HepG2 (cell line): ENCODE data around the gene TBC1D14. TPM values are rescaled to one million over a fixed set of nuclear protein-coding genes. Genes with fewer than 3 reads are reported as not detected.

Source experiments
- CBX1 ChIP-seq: IDR thresholded peaks from one replicate; pipeline ENCODE4 v1.6.1; 2016; ENCODE audit warnings: antibody characterized with exemption, low read depth
- EP300 ChIP-seq, 3 experiments: sonication (generic) in 1 of 3; formaldehyde crosslinking in 1 of 3; IDR thresholded peaks; 2 replicates each; pipeline versions ENCODE4 v1.5.1 to v1.6.1; 2011 to 2020; ENCODE audit warnings: low read depth in 2 of 3, low read length in 2 of 3, borderline replicate concordance in 1 of 3, improper control_type of control experiment in 1 of 3, mild to moderate bottlenecking in 1 of 3, missing genetic modification reagents in 1 of 3, moderate library complexity in 1 of 3
- MAX ChIP-seq: IDR thresholded peaks from 2 replicates; pipeline ENCODE4 v1.6.1; 2012; ENCODE audit warnings: inconsistent platforms
- MED8 ChIP-seq: sonication (generic); formaldehyde crosslinking; IDR thresholded peaks from 2 replicates; pipeline ENCODE4 v1.8.1; 2023; ENCODE audit warnings: mild to moderate bottlenecking, missing genetic modification reagents; ENCODE audit not compliant: insufficient replicate concordance
- MEIS2 ChIP-seq: sonication (generic); formaldehyde crosslinking; IDR thresholded peaks from 2 replicates; pipeline ENCODE4 v1.9.0; 2021; ENCODE audit warnings: mild to moderate bottlenecking, missing genetic modification reagents
- MLLT10 ChIP-seq: sonication (generic); formaldehyde crosslinking; IDR thresholded peaks from 2 replicates; pipeline ENCODE4 v1.4.0; 2020; ENCODE audit warnings: missing genetic modification reagents
- MTERF4 ChIP-seq: sonication (generic); formaldehyde crosslinking; IDR thresholded peaks from 2 replicates; pipeline ENCODE4 v1.8.0; 2023; ENCODE audit warnings: mild to moderate bottlenecking, missing genetic modification reagents
- PAF1 ChIP-seq: IDR thresholded peaks from 2 replicates; pipeline ENCODE4 v1.6.1; 2016; ENCODE audit warnings: missing genetic modification reagents, missing compliant biosample characterization
- POLR2G ChIP-seq: fragments of 200-400 bp; formaldehyde crosslinking; IDR thresholded peaks from 2 replicates; pipeline ENCODE4 v1.6.1; 2018; ENCODE audit warnings: mild to moderate bottlenecking, low read depth, low read length, moderate library complexity
- SNAPC2 ChIP-seq: sonication (generic); formaldehyde crosslinking; IDR thresholded peaks from 2 replicates; pipeline ENCODE4 v1.8.1; 2022; ENCODE audit warnings: mild to moderate bottlenecking, missing genetic modification reagents
- TBX2 ChIP-seq: sonication (generic); formaldehyde crosslinking; IDR thresholded peaks from 2 replicates; pipeline ENCODE4 v1.5.0; 2020; ENCODE audit warnings: missing genetic modification reagents, mild to moderate bottlenecking, borderline replicate concordance
- ZBTB34 ChIP-seq: sonication (generic); formaldehyde crosslinking; IDR thresholded peaks from 2 replicates; pipeline ENCODE4 v1.8.0; 2022; ENCODE audit warnings: mild to moderate bottlenecking, missing genetic modification reagents
- ZBTB4 ChIP-seq: sonication (generic); formaldehyde crosslinking; IDR thresholded peaks from 2 replicates; pipeline ENCODE4 v1.4.0; 2020; ENCODE audit warnings: missing genetic modification reagents, mild to moderate bottlenecking, borderline replicate concordance
- ZFP91 ChIP-seq: sonication (generic); formaldehyde crosslinking; IDR thresholded peaks from 2 replicates; pipeline ENCODE4 v1.9.0; 2022; ENCODE audit warnings: missing genetic modification reagents, mild to moderate bottlenecking, borderline replicate concordance
- ZNF430 ChIP-seq: sonication (generic); formaldehyde crosslinking; IDR thresholded peaks from 2 replicates; pipeline ENCODE4 v1.9.0; 2021; ENCODE audit warnings: mild to moderate bottlenecking, missing genetic modification reagents
- ZNF572 ChIP-seq: sonication (generic); formaldehyde crosslinking; IDR thresholded peaks from 2 replicates; pipeline ENCODE4 v1.5.1; 2020; ENCODE audit warnings: mild to moderate bottlenecking, missing genetic modification reagents
- ZNF574 ChIP-seq: sonication (generic); formaldehyde crosslinking; IDR thresholded peaks from 2 replicates; pipeline ENCODE4 v1.4.0; 2020; ENCODE audit warnings: missing genetic modification reagents
- polyA plus RNA-seq, 8 experiments: library from polyadenylated mRNA; depleted of rRNA in 3 of 8; stranded (reverse) in 7 of 8; unstranded in 1 of 8; fragments of >200 nt; fragmentation: Illumina TruSeq in 4 of 8; extraction: Trizol in 4 of 8; gene quantifications; 2 replicates each; pipeline versions ENCODE4 v1.2.1 to v1.2.3, GENCODE V29; 2011 to 2016; ENCODE audit warnings: low read depth in 4 of 8, missing spikeins in 1 of 8, mixed read lengths in 1 of 8; ENCODE audit not compliant: insufficient read depth in 1 of 8
- total RNA-seq, 5 experiments: library from RNA; depleted of rRNA; stranded (reverse); fragments of >200 nt; fragmentation: Illumina TruSeq; extraction: Trizol; gene quantifications; 2 replicates each; pipeline ENCODE4 v1.2.3, GENCODE V29; 2016; ENCODE audit warnings: low read depth in 1 of 5

TBC1D14 gene
- total and polyA plus RNA-seq, 2 of the 13 experiments (the other 11 are each of a cell fraction or from before 2014, with no cell fraction given): 29.5 to 46.5 TPM

GRCh38 chr4:6902318-6903042, 7.1 kb upstream of the TBC1D14 start (continued):
- TF ChIP-seq ZNF574 (CRISPR knock-in tag) (0 out of 2 replicates have a peak, but pooled peaks have one; percentile 9), ZBTB34 (CRISPR knock-in tag) (0 out of 2 replicates have a peak, but pooled peaks have one; percentile 38), ZFP91 (CRISPR knock-in tag) (no peak), MAX (peak; percentile 19), TBX2 (peak; percentile 71), MED8 (CRISPR knock-in tag) (no peak), ZNF572 (CRISPR knock-in tag) (0 out of 2 replicates have a peak, but pooled peaks have one; percentile 47), PAF1 (no peak), ZNF430 (CRISPR knock-in tag) (no peak), MLLT10 (no peak), SNAPC2 (CRISPR knock-in tag) (no peak), EP300 (IDR thresholded peaks at IDR 0.05; ENCODE audit: low read depth in 2 of 2, low read length in 2 of 2) (peak in 1 of 2 experiments; percentile 48; a peak in 1 of 4 replicates), EP300 (CRISPR knock-in tag; IDR thresholded peaks at IDR 0.05; ENCODE audit: borderline replicate concordance) (no peak), ZBTB4 (CRISPR knock-in tag) (peak; percentile 95; the same call in 1 of the 2 replicates), CBX1 (no peak), MTERF4 (CRISPR knock-in tag) (no peak), MEIS2 (CRISPR knock-in tag) (0 out of 2 replicates have a peak, but pooled peaks have one; percentile 33), POLR2G (0 out of 2 replicates have a peak, but pooled peaks have one; percentile 25)
